Femur (tissue), 1 donor: ENCODE results near the gene PTDSS2.
"Not testable (repeated sequence)": the region's sequence is repeated elsewhere in the genome, so short reads cannot be mapped to it uniquely, and the experiment has no call there.

Source experiments
- DNase-seq: peaks from one replicate; pipeline ENCODE4 v3.0.0-alpha.2; 2017

PTDSS2 gene

DNA sequence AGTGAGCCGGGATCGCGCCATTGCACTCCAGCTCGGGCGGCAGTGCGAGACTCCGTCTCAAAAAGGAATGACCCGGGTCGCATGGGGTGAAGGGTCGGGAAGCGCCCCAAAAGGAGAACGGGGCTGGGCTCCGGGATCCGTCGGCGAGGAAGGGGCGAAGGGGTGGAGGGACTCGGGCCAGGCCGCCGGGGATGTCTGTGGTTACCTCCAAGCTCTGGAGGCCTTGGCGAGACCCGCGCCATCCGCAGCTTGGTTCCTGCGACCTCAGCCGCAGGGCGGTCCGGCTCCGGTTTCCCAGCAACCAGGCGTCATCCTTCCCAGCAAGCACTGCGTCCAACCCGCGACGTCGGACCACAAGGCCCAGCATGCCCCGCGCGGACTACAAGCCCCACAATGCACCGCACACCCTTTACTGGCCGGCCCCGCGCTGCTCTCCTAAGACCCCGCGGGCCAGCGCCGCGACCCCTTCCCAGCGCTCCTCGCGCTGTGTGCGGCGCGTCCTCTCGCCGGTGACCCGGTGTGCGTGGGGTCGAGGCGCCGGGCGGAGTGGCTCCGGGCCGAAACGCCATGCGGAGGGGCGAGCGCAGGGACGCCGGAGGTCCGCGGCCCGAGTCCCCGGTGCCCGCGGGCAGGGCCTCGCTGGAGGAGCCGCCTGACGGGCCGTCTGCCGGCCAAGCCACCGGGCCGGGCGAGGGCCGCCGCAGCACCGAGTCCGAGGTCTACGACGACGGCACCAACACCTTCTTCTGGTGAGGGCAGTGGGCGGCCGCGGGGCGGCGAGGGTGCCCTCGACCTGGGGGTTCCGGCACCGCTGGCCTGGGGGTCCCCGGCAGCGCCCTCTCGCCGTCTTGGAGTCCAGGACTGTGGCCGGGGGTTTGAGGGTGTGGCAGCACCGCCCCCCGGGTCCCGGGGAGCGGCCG, at the start of gene PTDSS2:
Gene PTDSS2, plus strand, starts transcription at position 391 of the 920 bp plus-strand sequence. Its CDS starts 177 bp downstream, at position 568.
- DNase-seq: peak; percentile 97

DNA sequence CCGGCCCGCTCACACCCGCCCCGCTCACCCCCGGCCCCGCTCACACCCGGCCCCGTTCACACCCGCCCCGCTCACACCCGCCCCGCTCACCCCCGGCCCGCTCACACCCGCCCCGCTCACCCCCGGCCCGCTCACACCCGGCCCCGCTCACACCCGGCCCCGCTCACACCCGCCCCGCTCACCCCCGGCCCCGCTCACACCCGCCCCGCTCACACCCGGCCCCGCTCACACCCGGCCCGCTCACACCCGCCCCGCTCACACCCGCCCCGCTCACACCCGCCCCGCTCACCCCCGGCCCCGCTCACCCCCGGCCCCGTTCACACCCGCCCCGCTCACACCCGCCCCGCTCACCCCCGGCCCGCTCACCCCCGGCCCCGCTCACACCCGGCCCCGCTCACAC, 48.9 kb upstream of the PTDSS2 start:
- DNase-seq: not testable (repeated sequence)

GRCh38 chr11:403021-403760, 46.9 kb upstream of the PTDSS2 start:
- no peak for DNase-seq

- no peak for DNase-seq
Observed at GRCh38 chr11:403761-404431, 46.2 kb upstream of the PTDSS2 start.

DNA sequence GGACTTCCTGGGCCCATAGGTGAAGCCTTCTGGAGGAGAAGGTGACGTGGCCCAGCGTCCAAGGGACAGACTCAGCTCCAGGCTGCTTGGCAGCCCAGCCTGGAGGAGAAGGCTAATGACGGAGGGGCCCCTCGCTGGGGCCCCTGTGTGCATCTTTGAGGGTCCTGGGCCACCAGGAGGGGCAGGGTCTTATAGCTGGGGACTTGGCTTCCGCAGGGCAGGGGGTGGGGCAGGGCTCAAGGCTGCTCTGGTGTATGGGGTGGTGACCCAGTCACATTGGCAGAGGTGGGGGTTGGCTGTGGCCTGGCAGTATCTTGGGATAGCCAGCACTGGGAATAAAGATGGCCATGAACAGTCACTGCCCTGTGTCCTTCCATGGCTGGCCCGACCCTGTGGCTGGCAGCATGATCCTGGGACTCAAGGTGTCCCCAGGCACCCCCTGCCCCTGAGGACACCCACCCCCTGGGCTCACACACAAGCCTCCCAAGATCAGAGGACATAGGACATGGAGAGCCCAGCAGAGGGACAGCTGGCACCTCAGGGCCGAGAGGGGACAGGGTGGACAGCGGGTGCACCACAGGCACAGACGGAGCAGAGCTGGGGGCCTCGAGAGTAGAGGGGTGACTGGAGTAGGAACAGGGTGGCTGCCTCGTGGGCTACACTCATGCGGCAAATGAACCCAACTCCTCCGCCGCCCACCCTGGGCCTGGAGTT, 45.4 kb upstream of the PTDSS2 start:
- DNase-seq: no peak

DNA sequence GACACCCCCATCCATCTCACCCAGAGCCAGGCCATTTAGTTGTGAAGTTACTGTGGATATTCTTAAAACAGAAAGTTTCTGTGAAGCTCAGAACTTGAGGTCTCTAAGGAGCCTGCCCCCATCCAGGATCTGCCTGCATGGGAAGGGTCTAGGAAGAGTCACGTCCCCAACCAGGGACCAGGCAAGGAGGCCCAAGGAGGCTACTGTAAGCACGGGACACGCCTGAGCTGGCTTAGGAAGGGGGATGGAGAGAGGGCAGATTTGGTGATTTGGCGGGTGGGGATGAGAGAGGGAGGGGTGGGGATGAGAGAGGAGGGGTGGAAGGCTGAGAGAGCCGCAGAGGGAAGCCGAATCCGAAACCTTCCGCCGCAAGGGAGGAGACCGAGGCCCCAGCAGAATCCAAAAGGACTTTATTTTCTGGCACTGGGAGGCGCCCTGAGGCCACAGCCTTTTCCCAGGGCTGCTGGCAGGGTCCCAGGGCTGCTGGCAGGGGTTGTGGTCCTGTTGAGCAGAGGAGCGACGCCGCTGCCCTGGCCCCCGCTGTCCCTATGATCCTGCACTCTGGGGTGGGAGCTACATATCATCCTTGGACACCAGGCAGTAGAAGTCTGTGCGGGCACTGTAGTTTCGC, 44.6 kb upstream of the PTDSS2 start:
- no peak for DNase-seq

- DNase-seq: no peak
Observed at GRCh38 chr11:405954-406795, 43.9 kb upstream of the PTDSS2 start.

DNA sequence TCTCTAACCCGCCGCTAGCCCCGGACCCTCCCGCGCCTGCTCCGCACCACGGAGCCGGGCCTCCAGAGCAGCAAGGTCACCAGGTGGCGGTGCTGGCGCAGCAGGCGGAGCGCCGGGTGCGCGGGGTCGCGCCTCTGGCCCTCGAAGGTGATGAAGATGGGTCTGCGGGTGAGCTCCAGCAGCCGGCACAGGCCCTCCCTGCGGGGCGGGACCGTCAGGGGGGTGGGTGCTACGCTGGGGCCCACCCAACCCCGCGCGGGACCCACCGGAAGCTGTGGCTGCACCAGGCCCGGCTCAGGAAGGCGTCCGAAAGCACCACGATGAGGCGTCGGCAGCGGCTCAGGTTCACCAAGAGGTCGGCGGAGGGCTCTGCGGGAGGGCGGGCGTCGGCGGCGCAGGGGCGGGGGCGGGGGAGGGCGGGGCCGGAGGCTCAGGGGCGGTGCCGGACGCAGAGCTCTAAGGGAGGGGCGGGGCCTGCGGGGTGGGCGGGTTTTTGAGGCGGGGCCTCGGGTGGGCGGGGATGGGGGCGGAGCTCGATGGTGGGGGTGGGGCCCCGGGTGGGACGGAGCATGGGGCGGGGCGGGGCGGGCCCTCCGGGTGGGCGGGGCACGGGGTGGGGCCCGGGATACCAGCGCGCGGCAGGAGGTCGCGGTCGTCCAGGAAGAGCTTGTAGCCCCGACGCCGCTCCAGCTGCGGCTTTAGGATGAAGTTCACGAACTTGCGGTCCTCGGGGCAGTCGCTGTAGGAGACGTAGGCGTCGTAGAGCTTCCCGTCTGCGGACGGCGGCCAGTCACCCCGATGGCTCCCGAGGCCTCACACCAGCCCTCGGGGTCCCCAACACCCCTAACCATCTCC, 43.1 kb upstream of the PTDSS2 start:
- DNase-seq: peak; percentile 87

DNA sequence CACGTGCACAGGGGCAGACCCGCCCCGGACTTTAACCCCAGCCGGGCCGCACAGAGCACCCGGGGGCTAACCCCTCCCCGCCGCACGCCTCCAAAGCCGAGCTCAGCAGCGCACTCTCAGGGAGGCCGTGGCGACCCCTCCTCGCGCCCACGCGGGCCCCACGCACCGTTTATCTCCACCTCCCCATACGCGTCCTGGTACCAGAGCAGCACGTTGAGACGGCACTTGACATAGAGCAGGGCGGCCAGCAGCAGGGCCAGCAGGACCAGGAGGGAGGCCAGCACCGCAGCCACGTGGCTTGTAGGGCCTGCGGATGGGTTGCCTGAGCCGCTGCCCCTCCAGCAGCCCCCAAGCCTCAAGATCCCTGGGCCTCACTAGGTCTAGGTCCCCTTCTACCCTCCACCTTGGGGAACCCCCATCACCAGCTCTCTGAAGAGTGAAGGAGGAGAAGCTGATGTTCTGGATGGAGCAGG, 42.4 kb upstream of the PTDSS2 start:
- DNase-seq: no peak

- DNase-seq: peak; percentile 24
Observed at GRCh38 chr11:408154-409007, 41.7 kb upstream of the PTDSS2 start.

DNA sequence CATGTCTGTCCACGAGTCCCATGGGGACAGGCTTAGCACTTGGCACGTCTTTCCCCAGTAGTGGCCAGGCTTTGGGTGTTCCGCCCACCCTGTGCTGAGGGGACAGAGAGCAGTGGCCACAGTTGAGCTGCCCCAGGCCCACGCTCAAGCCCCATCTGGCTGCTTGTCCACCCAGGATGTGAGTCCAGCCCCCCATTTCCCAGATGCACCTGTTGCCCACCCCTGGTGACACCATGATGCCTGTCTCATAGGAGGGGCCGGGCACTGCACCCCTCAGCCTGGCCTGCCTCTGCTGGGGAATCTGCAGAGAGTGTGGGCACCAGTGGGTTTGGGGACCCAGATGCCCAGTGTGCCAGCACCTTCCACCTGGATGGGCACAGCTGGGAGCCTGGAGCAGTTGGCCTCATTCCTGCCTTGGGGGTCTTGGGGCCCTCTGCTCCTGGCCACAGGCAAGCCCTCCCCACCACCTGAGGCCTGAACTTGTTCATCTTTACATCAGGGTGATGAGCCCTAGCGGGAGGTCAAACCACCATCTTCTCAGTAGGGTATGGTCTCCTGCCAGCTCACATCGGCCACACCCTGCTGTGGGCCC, 41.0 kb upstream of the PTDSS2 start:
- DNase-seq: peak; percentile 28

DNA sequence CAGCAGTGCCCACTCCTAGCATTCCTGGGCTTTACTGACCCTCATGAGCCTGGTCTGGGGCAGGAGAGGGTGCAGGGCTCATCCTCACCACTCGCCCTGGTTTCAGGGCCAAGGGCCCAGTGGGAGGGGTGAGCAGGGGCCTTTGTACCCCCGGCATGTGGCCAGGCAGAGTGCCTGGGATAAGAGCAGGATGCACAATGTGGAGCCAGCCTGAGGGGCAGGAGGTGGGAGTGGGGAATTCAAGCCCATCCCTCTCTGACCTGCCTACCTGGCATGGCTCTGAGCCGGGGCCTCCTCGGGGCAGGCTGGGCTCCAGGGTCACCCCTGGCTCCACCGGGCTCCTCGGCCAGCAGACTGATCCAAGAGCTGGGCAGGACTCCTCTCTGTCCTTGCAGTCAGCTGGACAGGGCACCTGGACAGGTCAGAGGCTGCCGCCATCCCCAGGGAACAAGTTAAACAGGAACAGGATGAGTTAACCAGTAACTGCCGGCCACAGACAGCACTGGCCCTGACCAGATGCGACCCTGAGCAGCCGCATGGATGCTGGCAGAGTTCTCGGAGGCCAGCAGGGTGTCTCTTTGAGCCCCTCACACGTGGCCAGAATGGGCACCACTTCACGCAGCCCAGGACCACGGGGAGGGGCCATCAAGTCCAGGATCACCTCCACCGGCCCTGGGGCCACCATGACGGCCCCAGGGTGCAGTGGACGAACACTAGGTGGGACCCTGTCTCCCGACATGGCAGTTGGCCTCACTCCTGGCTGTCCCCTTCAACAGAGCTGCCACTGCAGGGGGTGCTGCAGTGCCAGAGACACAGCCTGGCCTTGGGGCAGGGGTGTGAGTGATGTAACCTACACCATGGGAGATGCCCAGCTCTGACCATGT, 40.2 kb upstream of the PTDSS2 start:
- no peak for DNase-seq

DNA sequence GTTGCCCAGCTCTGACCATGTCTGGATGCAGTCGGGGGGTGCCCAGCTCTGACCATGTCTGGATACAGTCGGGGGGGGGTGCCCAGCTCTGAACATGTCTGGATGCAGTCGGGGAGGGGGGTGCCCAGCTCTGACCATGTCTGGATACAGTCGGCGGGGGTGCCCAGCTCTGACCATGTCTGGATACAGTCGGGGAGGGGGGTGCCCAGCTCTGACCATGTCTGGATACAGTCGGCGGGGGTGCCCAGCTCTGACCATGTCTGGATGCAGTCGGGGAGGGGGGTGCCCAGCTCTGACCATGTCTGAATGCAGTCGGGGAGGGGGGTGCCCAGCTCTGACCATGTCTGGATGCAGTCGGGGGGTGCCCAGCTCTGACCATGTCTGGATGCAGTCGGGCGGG, 39.4 kb upstream of the PTDSS2 start:
- DNase-seq: not testable (repeated sequence)

DNA sequence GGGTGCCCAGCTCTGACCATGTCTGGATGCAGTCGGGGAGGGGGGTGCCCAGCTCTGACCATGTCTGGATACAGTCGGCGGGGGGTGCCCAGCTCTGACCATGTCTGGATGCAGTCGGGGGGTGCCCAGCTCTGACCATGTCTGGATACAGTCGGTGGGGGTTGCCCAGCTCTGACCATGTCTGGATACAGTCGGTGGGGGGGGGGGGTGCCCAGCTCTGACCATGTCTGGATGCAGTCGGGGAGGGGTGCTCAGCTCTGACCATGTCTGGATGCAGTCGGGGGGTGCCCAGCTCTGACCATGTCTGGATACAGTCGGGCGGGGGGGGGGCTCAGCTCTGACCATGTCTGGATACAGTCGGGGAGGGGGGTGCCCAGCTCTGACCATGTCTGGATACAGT, 38.6 kb upstream of the PTDSS2 start:
- DNase-seq: not testable (repeated sequence)

- no peak for DNase-seq
Observed at GRCh38 chr11:412641-413119, 37.4 kb upstream of the PTDSS2 start.

DNA sequence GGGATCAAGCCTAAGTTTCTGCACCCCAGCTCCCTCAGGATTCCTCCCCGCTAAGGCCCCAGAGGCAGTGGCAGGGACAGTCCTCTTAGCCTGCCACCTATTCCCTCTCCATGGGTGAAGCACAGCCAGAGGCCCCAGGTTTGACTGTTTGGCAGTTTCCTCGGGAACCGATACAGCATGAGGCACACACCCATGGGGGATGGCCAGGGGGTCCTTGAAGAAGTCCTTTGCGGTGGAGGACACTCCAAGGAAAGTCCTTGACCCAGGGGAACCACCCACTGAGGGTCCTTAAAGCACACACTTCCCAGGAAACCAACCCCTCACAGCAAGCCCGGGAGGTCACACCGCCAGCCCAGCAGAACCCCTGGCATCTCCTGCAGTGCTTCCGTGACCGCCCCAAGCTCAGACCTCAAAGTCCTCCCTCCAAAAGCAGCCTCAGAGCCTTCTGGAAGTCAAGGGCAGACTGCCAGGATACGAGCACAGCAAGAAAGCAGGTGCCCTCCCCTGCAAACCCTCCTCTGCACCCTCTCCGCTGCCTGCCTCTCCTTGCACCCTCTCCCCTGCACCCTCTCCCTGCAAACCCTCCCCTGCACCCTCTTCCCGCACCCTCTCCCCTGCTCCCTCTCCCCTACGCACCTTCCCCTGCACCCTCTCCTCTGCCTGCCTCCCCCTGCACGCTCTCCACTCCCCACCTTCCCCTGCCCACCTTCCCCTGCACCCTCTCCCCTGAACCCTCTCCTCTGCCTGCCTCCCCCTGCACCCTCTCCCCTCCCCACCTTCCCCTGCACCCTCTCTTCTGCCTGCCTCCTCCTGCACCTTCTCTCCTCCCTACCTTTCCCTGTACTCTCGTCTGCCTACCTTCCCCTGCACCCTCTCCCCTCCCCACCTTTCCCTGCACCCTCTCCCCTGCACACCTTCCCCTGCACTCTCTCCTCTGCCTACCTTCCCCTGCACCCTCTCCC, 36.7 kb upstream of the PTDSS2 start:
- no peak for DNase-seq
